Nephron progenitor cell (in vitro differentiated cells): ENCODE measurements around the gene LARGE2.
A peak's percentile ranks its signal among the peaks of the same experiment; 100 is the strongest.

ENCODE experiments used
- DNase-seq: peaks from one replicate; pipeline ENCODE4 v3.0.0; 2021
- H3K27ac Mint-ChIP-seq: 2 replicates; pipeline ENCODE4 v1.8.0; 2021; ENCODE audit warnings: mild to moderate bottlenecking, moderate library complexity, mixed read lengths
- H3K27me3 Mint-ChIP-seq: 2 replicates; pipeline ENCODE4 v1.8.0; 2021; ENCODE audit warnings: mild to moderate bottlenecking, low read depth, mixed read lengths; ENCODE audit not compliant: poor library complexity
- H3K36me3 Mint-ChIP-seq: 2 replicates; pipeline ENCODE4 v1.8.0; 2021; ENCODE audit warnings: low read depth, mixed read lengths
- H3K4me1 Mint-ChIP-seq: 2 replicates; pipeline ENCODE4 v1.8.0; 2021; ENCODE audit warnings: mixed read lengths
- H3K4me3 Mint-ChIP-seq: 2 replicates; pipeline ENCODE4 v1.8.0; 2021; ENCODE audit warnings: mild to moderate bottlenecking, moderate library complexity, mixed read lengths
- H3K9me3 Mint-ChIP-seq: 2 replicates; pipeline ENCODE4 v1.8.0; 2021; ENCODE audit warnings: mild to moderate bottlenecking, moderate library complexity, mixed read lengths
- CTCF ChIP-seq: fragments of 200-600 bp; sonication (generic); IDR thresholded peaks from 2 replicates; pipeline ENCODE4 v1.5.0; 2021; ENCODE audit warnings: antibody characterized with exemption

LARGE2 gene

GRCh38 chr11:45922425-45923082 is at the start of gene LARGE2:
Gene LARGE2 (plus strand): TSS chr11:45922656. CDS start chr11:45922883, 227 bp downstream.
- Mint-ChIP-seq H3K4me3 (peak within 1 kb of the TSS; percentile 74), H3K9me3 (peaks cover 6% of the 10 kb centered on the region), H3K4me1 (peaks cover 36% of the 10 kb centered on the region), H3K27me3 (peaks cover 60% of the 10 kb centered on the region), H3K36me3 (no peaks in the 10 kb centered on the region), H3K27ac (no peak within 1 kb of the TSS)
- TF ChIP-seq CTCF = no peak
- DNase-seq = peak; percentile 78

- no peaks in the 10 kb centered on the region for H3K9me3 Mint-ChIP-seq
- TF ChIP-seq CTCF = no peak
- DNase-seq = no peak
- H3K4me1 Mint-ChIP-seq = peaks cover 7% of the 10 kb centered on the region
- no peaks in the 10 kb centered on the region for H3K27me3 Mint-ChIP-seq
- H3K4me3 Mint-ChIP-seq = no peak overlapping the region
- H3K36me3 Mint-ChIP-seq = peaks cover 38% of the 10 kb centered on the region
- no peak overlapping the region for H3K27ac Mint-ChIP-seq
Observed at GRCh38 chr11:45876401-45876800, 46.1 kb upstream of the LARGE2 start.

GRCh38 chr11:45877221-45877620 is 45.2 kb upstream of the LARGE2 start:
- no peaks in the 10 kb centered on the region for H3K9me3 Mint-ChIP-seq
- H3K27ac Mint-ChIP-seq = no peak overlapping the region
- no peaks in the 10 kb centered on the region for H3K27me3 Mint-ChIP-seq
- peaks cover 38% of the 10 kb centered on the region for H3K36me3 Mint-ChIP-seq
- H3K4me1 Mint-ChIP-seq = peaks cover 7% of the 10 kb centered on the region
- no peak overlapping the region for H3K4me3 Mint-ChIP-seq
- TF ChIP-seq CTCF = no peak
- no peak for DNase-seq

- H3K4me1 Mint-ChIP-seq = peaks cover 7% of the 10 kb centered on the region
- H3K27me3 Mint-ChIP-seq = no peaks in the 10 kb centered on the region
- H3K4me3 Mint-ChIP-seq = no peak overlapping the region
- H3K27ac Mint-ChIP-seq = no peak overlapping the region
- H3K36me3 Mint-ChIP-seq = peaks cover 38% of the 10 kb centered on the region
- no peak for TF ChIP-seq CTCF
- H3K9me3 Mint-ChIP-seq = no peaks in the 10 kb centered on the region
- no peak for DNase-seq
Observed at GRCh38 chr11:45877845-45878244, 44.6 kb upstream of the LARGE2 start.

- Mint-ChIP-seq H3K27ac (no peak overlapping the region), H3K9me3 (no peaks in the 10 kb centered on the region), H3K4me3 (no peak overlapping the region), H3K4me1 (peaks cover 8% of the 10 kb centered on the region), H3K36me3 (peaks cover 33% of the 10 kb centered on the region), H3K27me3 (peaks cover 11% of the 10 kb centered on the region)
- no peak for DNase-seq
- TF ChIP-seq CTCF = no peak
Observed at GRCh38 chr11:45879803-45880686, 42.4 kb upstream of the LARGE2 start.
